H1 (cell line): Measurements from ENCODE around the gene C7orf57. TPM values are rescaled to one million over a fixed set of nuclear protein-coding genes. Genes with fewer than 3 reads are reported as not detected.

Source experiments
- ATF3 ChIP-seq: IDR thresholded peaks from 2 replicates; pipeline ENCODE4 v1.6.1; 2011; ENCODE audit warnings: low read depth, mild to moderate bottlenecking, low read length; ENCODE audit not compliant: insufficient read depth
- BCL11A ChIP-seq, 2 experiments: IDR thresholded peaks; one replicate each; pipeline ENCODE4 v1.6.1; 2011; ENCODE audit warnings: low read depth in 2 of 2, low read length in 2 of 2, mild to moderate bottlenecking in 2 of 2
- CEBPB ChIP-seq: IDR thresholded peaks from 2 replicates; pipeline ENCODE4 v1.6.1; 2012; ENCODE audit warnings: low read depth, low read length
- CHD1 ChIP-seq: IDR thresholded peaks from 2 replicates; pipeline ENCODE4 v1.6.1; 2012; ENCODE audit warnings: low read depth, low read length, improper control_type of control experiment
- CHD2 ChIP-seq: IDR thresholded peaks from 2 replicates; pipeline ENCODE4 v1.6.1; 2012; ENCODE audit warnings: low read length, improper control_type of control experiment
- CREB1 ChIP-seq: IDR thresholded peaks from 2 replicates; pipeline ENCODE4 v1.6.1; 2012; ENCODE audit warnings: inconsistent platforms
- E2F6 ChIP-seq: IDR thresholded peaks from 2 replicates; pipeline ENCODE4 v1.6.1; 2012; ENCODE audit warnings: inconsistent platforms
- EZH2 ChIP-seq: fragments of 200-600 bp; sonication (generic); IDR thresholded peaks from 2 replicates; pipeline ENCODE4 v1.7.1; 2012; ENCODE audit warnings: low read depth, mild to moderate bottlenecking, moderate library complexity, low read length, inconsistent platforms; ENCODE audit not compliant: severe bottlenecking
- GABPA ChIP-seq: IDR thresholded peaks from 2 replicates; pipeline ENCODE4 v1.6.1; 2011; ENCODE audit warnings: mild to moderate bottlenecking, low read length, moderate library complexity, borderline replicate concordance; ENCODE audit not compliant: insufficient read depth
- HDAC2 ChIP-seq, 2 experiments: fragments of 300-600 bp in 1 of 2; sonication (generic) in 1 of 2; IDR thresholded peaks; 2 replicates each; pipeline ENCODE4 v1.6.1; 2011 to 2012; ENCODE audit warnings: low read depth in 2 of 2, low read length in 2 of 2, mild to moderate bottlenecking in 2 of 2, moderate library complexity in 2 of 2, borderline replicate concordance in 1 of 2, inconsistent platforms in 1 of 2
- KDM5A ChIP-seq: fragments of 200-600 bp; IDR thresholded peaks from 2 replicates; pipeline ENCODE4 v1.7.1; 2012; ENCODE audit warnings: mild to moderate bottlenecking, low read length, inconsistent platforms, mixed read lengths
- NRF1 ChIP-seq: IDR thresholded peaks from 2 replicates; pipeline ENCODE4 v1.6.1; 2011; ENCODE audit warnings: mild to moderate bottlenecking, low read depth, low read length, improper control_type of control experiment
- POLR2A ChIP-seq, 2 experiments: IDR thresholded peaks; 1 replicate in 1 of 2; 2 replicates in 1 of 2; pipeline ENCODE4 v1.6.1; 2011; ENCODE audit warnings: low read depth in 2 of 2, low read length in 2 of 2, mild to moderate bottlenecking in 2 of 2; ENCODE audit errors: control extremely low read depth in 1 of 2
- RFX5 ChIP-seq: IDR thresholded peaks from 2 replicates; pipeline ENCODE4 v1.6.1; 2011; ENCODE audit warnings: low read depth, low read length, improper control_type of control experiment, borderline replicate concordance
- SIN3A ChIP-seq, 2 experiments: IDR thresholded peaks in 1 of 2; conservative IDR thresholded peaks in 1 of 2; 2 replicates each; pipeline ENCODE4 v1.6.1; 2011 to 2012; ENCODE audit warnings: low read length in 2 of 2, improper control_type of control experiment in 1 of 2, low read depth in 1 of 2, mild to moderate bottlenecking in 1 of 2
- SRF ChIP-seq: IDR thresholded peaks from 2 replicates; pipeline ENCODE4 v1.6.1; 2011; ENCODE audit warnings: mild to moderate bottlenecking, low read depth, low read length, moderate library complexity
- TAF7 ChIP-seq: optimal IDR thresholded peaks from 2 replicates; pipeline ENCODE3; 2011; ENCODE audit warnings: low read depth, mild to moderate bottlenecking, inconsistent platforms, low read length, moderate library complexity, borderline replicate concordance
- TBP ChIP-seq: IDR thresholded peaks from 2 replicates; pipeline ENCODE4 v1.6.1; 2011; ENCODE audit warnings: low read depth, low read length, improper control_type of control experiment
- TEAD4 ChIP-seq: IDR thresholded peaks from 2 replicates; pipeline ENCODE4 v1.6.1; 2012; ENCODE audit warnings: low read depth, low read length, inconsistent platforms, mixed read lengths
- polyA plus RNA-seq, 7 experiments: library from polyadenylated mRNA; depleted of rRNA in 3 of 7; stranded (reverse) in 5 of 7; unstranded in 2 of 7; fragments of >200 nt in 5 of 7; fragments of 200-250 nt in 2 of 7; gene quantifications; 1 replicate in 5 of 7; 2 replicates in 1 of 7; 4 replicates in 1 of 7; pipeline versions ENCODE4 v1.2.1 to v1.2.3, GENCODE V29; 2011 to 2013; ENCODE audit warnings: missing spikeins in 2 of 7, mixed read lengths in 2 of 7
- total RNA-seq: library from RNA; stranded (reverse); fragmentation: NEBNext Ultra II Directional; extraction: Animal tissue kit (Norgen Biotek cat#: 25700); gene quantifications from 2 replicates; pipeline ENCODE4 v1.2.1, GENCODE V29; 2021
- TF ChIP-seq, protein P1 (sequence below): IDR thresholded peaks from 2 replicates; pipeline ENCODE4 v1.6.1; 2011; ENCODE audit warnings: low read length, improper control_type of control experiment
- TF ChIP-seq, protein P2 (sequence below): IDR thresholded peaks from 2 replicates; pipeline ENCODE4 v1.6.1; 2012; ENCODE audit warnings: low read length, inconsistent platforms

C7orf57 gene
- total and polyA plus RNA-seq, 2 of the 8 experiments (the other 6 are each of a cell fraction or from before 2014, with no cell fraction given) = 0.08 to 0.56 TPM

DNA sequence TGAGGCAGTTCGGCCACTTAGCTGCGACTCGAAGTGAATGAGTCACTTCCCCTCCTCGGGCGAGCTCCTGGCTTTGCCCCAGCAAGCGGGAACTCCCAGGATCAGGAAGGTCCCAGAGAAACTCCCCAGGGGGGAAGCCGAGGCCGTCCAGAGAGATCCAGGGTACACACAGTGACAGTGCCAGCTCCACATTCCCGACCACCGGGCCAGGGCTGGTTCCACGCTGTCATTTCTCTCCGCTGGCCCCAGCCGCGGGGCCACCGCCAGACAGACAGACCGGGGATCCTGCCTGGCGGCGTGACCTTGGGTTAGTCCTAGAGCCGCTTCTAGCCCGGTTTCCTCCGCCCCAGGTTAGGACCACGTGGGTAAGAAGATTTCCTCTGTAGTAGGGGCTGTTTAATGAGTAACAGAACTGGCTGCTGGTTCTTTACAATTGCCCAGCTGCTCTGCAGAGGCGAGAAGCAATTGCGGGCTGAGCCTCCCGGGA is 53.3 kb downstream of the C7orf57 start (continued):
- TF ChIP-seq RFX5 (no peak), TAF7 (no peak), GABPA (no peak), E2F6 (no peak; the same call in 1 of the 2 replicates), KDM5A (no peak), NRF1 (no peak), SRF (no peak), SIN3A (conservative IDR thresholded peaks at IDR 0.05 in 1 of 2, IDR thresholded peaks at IDR 0.05 in 1 of 2; ENCODE audit: low read depth in 1 of 2, low read length in 2 of 2) (peak in 1 of 2 experiments; percentile 37; a peak in 2 of 4 replicates), TBP (peak; percentile 38; the same call in 1 of the 2 replicates), POLR2A (IDR thresholded peaks at IDR 0.05; ENCODE audit: control extremely low read depth in 1 of 2, low read depth in 2 of 2, low read length in 2 of 2) (peak in 1 of 2 experiments; percentile 81; a peak in 2 of 3 replicates), CREB1 (no peak), BCL11A (IDR thresholded peaks at IDR 0.05; ENCODE audit: low read depth in 2 of 2, low read length in 2 of 2) (no peak), EZH2 (no peak), CHD2 (no peak), TEAD4 (no peak), CHD1 (no peak), ATF3 (no peak), HDAC2 (IDR thresholded peaks at IDR 0.05; ENCODE audit: borderline replicate concordance in 1 of 2, low read depth in 2 of 2, low read length in 2 of 2) (0 out of 4 replicates have a peak, but pooled peaks of 1 of the 2 experiments have one; percentile 15), CEBPB (peak; percentile 57; the same call in 1 of the 2 replicates)
- TF ChIP-seq, protein P1, sequence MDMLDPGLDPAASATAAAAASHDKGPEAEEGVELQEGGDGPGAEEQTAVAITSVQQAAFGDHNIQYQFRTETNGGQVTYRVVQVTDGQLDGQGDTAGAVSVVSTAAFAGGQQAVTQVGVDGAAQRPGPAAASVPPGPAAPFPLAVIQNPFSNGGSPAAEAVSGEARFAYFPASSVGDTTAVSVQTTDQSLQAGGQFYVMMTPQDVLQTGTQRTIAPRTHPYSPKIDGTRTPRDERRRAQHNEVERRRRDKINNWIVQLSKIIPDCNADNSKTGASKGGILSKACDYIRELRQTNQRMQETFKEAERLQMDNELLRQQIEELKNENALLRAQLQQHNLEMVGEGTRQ = no peak
- TF ChIP-seq, protein P2, sequence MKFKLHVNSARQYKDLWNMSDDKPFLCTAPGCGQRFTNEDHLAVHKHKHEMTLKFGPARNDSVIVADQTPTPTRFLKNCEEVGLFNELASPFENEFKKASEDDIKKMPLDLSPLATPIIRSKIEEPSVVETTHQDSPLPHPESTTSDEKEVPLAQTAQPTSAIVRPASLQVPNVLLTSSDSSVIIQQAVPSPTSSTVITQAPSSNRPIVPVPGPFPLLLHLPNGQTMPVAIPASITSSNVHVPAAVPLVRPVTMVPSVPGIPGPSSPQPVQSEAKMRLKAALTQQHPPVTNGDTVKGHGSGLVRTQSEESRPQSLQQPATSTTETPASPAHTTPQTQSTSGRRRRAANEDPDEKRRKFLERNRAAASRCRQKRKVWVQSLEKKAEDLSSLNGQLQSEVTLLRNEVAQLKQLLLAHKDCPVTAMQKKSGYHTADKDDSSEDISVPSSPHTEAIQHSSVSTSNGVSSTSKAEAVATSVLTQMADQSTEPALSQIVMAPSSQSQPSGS = no peak
